HK-2 (cell line): ENCODE results near the gene LYG2.
A peak's percentile ranks its signal among the peaks of the same experiment; 100 is the strongest.
"Not testable (repeated sequence)": the region's sequence is repeated elsewhere in the genome, so short reads cannot be mapped to it uniquely, and the experiment has no call there.

Source experiments
- DNase-seq: peaks from one replicate; pipeline ENCODE4 v3.0.0-alpha.2; 2018; ENCODE audit not compliant: unreplicated experiment

Gene LYG2, protein sequence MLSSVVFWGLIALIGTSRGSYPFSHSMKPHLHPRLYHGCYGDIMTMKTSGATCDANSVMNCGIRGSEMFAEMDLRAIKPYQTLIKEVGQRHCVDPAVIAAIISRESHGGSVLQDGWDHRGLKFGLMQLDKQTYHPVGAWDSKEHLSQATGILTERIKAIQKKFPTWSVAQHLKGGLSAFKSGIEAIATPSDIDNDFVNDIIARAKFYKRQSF

DNA sequence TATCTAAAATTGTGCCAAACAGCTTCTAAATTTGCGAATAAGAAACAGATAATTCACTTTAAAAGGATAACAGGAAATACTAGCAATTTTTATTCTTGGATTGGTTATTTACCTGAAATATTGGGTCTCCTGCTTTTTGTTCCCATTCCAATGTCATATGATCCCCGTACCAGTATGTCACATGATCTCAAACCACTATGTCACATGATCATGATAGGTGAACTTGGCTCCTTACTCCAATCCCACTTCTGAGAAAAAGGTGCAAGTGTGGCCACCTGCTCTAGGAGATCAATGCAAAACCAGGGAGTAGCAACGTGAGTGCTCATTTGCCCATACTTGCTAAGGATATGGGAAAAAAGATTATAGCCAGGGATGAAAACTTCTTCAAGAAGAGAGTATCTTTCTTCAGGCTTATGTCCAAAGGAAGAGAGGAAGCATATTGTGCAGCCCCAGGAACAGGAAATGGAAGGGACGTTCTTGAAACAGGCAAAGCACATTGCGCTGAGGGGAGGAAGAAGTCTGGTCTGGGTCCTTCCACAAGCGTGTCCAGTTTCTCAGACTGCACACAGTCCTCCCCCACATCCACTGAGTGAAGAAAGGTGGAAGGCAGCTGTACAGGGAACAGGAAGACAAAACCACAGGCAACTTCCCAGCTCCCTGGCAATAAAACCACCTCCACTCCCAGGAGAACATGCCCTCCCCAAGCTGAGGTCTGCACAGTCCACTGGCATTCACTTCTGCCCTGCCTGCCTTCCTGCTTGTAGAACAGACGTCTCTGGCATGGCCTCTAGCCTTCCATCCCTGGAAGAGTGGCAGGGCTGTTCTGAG is at the start of gene LYG2:
LYG2 (minus strand) TSS at position 176 of the 828 bp plus-strand sequence. CDS start 1,406 bp downstream, outside the sequence.
- DNase-seq = no peak

DNA sequence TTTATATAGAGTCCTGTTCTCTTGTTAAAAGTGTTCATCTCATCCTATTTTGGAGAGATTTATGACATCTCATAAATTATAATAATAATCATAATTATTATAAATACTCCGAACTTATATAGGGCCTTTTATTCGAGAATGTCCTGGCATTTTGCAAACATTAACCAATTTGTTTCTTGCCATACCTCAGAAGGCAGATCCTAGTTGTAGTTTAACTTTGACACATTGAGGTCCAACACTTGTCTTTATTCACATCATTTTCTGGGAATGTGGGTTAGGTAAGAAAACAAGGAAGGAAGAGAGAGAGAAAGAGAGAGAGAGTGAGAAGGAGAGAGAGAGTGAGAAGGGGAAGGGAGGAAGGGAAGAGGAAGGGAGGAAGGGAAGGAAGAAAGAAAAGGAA is 45.6 kb upstream of the LYG2 start, which contains the start of gene LYG1:
LYG1 (minus strand) TSS at position 101 of the 400 bp plus-strand sequence. CDS start 5,527 bp downstream, outside the sequence.
- DNase-seq = not testable (repeated sequence)

DNA sequence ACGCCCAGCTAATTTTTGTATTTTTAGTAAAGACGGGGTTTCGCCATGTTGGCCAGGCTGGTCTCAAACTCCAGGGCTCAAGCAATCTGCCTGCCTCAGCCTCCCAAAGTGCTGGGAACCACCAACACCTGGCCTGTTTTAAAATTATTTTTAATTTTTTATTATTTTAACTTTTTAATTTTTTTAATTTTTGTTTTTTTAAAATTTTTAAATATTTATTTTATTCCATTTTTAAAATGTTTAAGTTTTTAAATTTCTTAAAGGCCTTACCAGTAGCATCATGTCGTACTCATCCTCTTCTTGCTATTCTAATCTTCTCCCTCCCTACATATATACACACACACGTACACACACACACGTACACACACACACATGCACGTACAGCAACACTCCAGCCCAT is 44.1 kb upstream of the LYG2 start:
- DNase-seq = no peak

DNA sequence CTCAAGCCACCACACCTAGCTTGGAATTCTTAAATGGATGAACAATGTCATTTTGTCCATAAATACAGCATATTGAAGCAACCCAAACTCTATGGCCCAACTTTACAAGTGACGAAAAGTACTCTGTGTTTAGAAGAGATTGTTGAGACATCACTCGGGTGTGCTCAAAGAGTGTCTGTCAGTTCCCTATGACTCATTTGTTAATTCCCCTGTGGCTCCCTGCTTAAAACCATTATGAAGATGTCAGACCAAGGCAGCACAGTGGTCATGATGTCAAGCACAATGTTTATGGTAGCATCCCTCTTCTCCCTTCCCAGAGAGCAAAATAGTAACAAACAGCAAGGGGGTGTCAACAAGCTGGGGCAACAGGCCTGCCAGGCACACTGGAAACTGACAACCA is 42.5 kb upstream of the LYG2 start:
- DNase-seq = no peak

DNA sequence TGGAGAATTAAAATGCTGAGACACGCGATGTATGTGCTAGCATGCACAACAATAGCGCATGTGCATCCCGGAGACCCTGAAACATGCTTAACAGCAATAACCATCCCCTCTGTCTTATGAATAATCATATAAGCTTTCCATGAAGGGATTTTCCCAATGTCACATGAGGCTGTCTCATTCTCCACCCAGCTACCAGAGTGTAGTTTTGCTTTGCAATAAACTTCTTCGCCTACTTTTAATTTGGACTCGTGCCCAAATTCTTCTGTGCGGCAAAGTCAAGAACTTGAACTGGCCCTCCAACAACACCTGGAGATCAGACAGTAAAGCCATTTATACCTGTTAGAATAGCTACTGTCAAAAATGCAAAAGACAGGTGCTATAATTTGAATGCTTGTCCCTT is 30.1 kb upstream of the LYG2 start:
- no peak for DNase-seq

DNA sequence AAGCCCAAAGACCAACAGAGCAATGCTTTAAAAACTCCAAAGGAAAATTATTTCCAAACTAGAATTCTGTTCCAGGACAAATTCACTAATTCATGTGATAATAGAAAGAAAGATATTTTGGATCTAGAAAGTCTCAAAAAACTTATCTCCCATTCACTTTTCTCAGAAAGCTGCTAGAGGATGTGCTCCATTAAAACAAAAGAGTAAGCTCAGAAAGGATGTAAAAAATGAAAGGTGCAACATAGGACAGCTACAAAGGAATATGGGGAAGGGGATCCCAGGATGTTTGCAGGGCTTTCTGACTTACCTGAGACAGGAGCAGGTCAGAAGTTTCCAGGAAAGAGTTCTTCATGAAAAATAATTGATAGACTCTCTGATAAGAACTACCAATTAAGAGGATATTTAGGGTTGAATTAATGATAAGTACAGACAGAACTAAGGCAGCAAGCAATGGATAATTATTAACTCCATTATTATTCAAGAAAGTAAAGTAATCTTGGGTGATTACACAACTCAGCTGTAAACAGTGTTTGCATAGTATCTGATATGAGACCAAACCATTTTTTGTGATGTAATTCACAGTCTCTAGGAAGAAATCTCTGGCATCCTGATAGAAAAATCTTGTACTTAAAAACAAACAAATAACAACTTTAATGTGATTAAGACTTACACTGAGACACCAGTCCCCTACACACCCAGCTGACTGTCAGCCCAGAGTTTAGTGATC is 24.7 kb upstream of the LYG2 start:
- DNase-seq = no peak

DNA sequence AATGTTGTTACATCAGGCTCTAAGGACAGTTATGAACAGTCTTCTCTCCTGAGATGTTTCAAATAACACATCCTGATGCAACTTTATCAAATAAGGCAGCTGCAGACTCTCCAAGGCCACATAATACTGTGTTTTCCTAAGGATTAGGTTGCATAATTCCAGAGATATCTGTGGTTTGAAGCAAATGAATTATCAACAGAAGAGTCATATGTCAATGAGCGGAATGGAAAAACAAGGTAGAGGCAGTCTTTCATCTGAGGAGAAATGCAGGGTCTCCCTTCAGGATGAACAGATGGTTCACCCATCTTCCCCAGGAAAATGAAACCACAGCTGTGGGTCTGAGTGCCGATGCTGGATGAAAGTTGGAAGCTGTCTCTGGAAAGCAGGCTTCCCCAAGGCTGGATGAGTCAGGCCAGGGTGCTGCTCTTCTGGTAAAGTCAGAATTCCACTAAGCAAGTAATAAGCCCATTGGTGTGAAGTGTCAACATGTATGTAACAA is 23.4 kb upstream of the LYG2 start:
- peak; percentile 56 for DNase-seq

DNA sequence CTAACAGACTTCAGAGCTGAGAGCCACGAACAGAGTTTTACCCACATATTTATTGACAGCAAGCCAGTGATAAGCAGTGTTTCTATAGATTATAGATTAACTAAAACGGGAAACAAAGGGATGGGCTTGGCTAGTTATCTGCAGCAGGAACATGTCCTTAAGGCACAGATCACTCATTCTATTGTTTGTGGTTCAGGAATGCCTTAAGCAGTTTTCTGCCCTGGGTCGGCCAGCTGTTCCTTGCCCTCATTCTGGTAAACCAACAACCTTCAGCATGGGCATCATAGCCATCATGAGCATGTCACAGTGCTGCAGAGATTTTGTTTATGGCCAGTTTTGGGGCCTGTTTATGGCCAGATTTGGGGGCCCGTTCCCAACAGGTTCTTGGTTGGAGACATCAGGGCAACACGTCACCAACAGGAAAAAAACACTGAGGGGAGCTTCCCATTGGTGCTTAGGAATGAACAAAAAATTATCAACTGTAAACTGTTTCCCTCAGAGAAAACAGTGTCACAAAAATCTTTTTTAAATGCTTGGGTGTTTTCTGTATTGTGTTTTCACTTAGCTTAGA is 22.8 kb upstream of the LYG2 start:
- not testable (repeated sequence) for DNase-seq

DNA sequence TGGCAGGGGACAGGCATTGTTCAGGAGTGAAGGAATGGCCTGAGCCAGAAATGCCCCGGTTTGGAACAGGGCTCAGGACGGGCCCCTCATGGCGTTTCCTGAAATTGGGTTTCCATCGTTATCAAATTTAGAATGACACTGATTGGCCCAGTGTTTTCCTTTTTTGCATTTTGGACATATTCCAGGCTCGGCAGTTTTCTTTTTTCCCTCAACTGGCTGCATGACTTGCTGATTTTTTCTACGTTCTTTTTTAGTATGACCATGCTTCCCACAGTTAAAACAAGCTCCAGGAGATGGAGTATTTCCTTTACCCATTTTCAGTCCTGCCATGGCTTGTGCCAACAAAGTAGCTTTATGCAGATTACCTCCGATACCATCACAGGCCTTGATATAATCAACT is 20.4 kb upstream of the LYG2 start:
- DNase-seq = no peak

DNA sequence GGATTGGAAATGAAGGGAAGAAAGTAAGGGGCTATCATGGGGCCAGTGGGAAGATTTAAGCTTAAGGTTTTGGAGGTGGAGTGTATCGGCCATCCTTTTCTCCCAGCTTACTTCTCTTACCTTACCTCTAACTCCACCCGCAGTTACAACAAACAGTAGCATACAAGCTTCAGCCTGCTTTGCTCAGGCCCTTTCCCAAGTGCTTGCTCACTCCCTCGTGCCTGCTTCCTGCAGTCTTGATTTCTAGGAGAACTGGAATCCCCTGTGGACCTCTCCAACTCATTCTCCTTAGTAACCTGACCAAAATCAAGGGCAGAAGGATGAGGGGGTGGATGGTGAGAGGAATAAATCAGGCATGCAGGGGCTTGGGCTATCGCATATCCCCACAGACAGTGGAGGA is 5.8 kb upstream of the LYG2 start:
- no peak for DNase-seq

DNA sequence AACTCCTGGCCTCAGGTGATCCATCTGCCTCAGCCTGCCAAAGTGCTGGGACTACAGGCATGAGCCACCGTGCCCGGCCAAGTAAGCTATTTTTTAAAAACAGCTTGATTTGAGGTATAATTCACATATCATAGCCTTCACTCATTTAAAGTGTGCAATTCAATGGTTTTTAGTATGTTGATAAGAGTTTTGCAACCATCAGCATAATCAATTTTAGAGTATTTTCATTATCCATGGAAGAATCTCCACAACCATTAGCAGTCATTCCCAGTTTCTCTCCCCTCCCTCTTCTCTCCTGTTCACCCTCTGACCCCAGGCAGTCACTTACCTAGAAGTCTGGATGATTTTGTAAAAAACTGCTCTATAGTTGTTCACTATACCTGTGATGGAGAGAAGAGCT is 4.7 kb upstream of the LYG2 start:
- DNase-seq = no peak

DNA sequence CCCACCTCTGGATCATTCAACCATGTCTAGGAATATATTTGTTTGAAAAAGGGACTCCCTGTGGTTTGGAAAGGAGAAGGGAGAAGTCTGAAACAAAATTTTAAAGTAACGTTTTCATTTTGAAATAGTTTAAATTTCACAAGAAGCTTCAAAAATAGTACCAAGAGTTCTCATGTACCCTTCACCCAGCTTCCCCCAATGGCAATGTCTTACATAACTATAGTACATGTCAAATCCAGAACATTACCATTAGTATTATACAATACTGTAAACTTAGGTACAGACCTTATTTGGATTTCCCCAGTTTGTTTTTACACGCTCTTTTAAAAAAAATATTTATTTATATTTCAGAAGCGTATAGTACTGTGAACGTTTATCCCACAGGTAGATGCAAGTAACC is 4.0 kb upstream of the LYG2 start:
- no peak for DNase-seq

DNA sequence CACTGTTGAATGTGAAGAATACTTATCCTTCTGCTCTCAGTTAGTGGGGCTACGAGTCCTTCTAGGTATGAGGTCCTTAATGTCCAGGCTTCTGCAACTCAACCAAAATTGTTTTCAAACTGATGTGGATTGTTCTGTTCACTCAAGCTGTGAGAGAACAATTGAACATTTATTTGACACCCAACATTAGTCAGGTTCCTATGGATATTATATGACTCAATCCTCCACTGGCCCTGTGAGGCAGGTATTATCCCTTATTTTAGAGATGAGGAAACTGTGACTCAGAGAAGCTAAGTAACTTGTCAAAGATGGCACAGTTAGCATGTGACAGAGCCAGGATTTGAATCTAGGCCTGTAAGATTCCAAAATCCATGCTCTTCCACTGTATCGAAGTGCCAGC is 1.2 kb upstream of the LYG2 start:
- DNase-seq = no peak

DNA sequence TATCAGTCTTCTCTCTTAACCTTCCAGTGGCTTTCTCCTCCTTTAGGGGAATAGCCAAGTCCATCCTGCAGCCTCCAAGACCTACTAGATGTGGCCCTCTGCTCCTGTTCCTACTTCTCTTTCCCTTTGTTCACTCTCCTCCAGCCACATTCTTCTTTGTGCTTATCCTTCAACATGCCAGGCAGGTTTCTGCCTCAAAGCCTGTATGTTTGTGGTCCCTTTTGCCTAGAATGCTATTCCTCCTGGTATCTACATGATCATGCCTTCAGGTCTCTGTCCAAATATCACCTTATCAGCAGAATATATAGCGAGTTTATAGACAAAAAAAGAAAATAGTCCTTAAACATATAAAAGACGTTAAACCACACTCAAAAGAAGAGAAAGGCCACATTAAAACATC is 5.5 kb downstream of the LYG2 start:
- DNase-seq = no peak

DNA sequence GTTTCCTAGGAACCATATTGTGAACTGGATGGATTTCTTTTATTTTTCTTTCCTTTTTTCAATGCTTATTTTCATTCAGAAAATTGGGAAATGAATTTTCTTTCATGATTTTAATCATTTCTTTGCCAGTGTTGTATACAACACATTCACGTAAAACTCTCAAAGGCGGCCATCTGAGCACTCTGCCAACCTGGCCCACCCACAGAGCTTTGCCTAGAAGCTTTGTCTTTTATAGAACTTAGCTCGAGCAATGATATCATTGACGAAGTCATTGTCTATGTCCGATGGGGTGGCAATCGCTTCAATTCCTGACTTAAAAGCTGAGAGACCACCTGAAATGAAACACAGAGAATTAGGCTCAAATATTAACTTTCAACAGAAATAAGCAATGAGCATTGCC is 13.3 kb downstream of the LYG2 start:
- no peak for DNase-seq

DNA sequence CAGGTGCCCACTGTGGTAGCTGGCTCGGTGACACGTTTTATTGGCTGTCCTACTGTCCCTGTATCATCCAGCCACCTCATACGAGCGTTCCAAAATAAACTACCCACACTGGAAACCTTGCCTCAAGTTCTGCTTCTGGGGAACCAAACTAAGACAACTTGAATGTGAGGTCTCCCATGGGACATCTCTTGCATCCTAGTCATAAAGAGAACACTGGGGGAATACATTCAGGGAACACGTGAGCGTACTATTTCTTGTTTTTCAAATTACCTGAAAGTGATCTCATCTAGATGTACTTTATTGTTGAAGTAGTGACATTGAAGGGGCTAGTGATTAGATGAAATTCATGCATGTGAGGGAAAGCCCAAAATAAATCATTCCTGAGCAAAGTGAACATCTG is 15.0 kb downstream of the LYG2 start:
- no peak for DNase-seq

DNA sequence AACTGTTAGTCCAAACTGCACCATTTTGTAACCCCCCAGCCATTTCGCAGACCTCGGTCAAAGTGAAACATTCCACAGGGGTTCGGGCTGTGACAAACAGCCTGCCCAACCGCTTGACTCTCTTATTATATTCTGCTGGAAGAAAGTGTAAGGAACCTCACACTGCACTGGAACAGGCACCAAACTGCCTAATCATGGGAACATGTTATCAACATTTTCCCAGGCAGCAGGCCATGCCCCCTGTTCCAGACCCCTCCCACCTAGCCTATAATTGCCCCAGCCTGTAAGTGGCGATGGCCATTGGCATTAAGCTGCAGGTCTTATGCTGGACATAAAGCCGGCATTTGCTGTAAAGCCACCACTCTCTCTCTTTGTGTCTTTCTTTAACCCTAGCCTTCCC is 16.9 kb downstream of the LYG2 start:
- no peak for DNase-seq

DNA sequence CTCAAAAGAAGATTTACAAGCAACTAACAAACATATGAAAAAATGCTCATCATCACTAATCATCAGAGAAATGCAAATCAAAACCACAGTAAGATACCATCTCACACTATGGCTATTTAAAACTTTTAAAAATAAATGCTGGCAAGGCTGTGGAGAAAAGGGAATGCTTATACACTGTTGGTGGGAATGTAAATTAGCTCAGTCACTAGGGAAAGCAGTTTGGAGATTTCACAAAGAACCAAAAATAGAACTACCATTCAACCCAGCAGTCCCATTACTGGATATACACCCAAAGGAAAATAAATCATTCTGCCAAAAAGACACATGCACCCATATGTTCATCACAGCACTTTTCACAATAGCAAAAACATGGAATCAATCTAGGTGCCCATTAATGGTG is 22.3 kb downstream of the LYG2 start:
- not testable (repeated sequence) for DNase-seq

DNA sequence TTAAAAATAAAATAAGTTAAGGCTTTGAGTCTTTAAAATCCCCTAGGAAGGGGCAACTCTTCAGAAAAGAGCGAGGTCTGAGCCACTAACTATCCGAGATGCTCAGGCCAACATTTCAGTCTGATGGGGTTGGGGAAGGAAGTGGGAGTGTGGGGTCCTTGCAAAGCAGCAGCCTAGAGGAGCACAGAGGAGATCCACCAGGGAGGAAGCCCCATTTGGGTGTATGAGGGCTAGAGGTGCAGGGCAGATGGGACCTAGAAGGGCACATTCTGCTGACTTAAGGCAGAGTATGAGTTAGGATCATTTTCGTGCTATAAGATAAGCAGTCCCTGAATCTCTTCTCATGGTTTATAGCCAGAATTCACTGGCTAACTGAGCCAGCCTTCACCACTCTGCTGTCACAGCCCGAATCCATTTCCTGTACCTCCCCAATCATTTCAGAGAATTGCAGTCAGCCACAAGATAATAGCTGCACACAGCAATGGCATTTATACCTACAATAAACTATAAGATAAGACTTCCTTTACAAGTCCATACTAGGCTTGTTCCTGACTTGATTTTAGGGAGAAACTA is 37.5 kb downstream of the LYG2 start:
- no peak for DNase-seq

DNA sequence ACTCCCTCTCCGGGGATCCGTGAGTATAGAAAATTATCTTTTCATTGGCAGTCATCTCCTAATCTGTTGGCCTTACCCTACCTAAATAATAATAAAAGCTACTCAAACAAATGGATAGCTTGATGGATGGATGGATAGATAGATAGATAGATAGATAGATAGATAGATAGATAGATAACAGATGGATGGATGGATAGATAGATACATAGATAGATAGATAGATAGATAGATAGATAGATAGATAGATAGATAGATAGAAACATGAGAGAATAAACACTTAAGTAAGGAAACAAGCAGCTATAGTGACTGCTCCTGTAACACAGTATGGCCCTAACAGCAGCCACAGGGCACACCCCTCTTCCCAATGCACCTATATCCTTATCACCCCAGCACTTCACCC is 39.4 kb downstream of the LYG2 start:
- no peak for DNase-seq

DNA sequence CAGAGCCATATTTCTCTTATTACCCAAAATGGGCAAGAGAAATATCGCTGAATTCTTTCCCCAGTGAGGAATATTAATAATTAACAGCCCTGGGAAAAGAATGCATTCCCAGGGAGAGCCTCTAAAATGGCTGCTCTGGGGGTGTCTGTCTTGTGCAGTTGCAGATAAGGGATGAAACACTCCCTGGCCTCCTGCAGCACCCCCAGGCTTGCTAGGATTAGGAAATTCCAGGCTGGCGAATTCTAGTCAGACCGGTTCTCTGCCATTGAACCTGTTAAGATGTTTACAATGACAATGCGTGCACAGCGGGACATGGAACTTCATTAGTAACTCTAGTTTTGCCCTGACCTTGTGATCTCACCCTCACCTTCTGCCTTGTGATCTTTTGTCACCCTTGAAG is 50.0 kb downstream of the LYG2 start:
- DNase-seq = no peak
